Lower leg skin (tissue), 4 donors: ENCODE data around the gene FAM210A. TPM values are rescaled to one million over a fixed set of nuclear protein-coding genes. Genes with fewer than 3 reads are reported as not detected.

ENCODE experiments used
- DNase-seq, 2 donors: peaks; one replicate each; pipeline ENCODE4 v3.0.0-alpha.2; 2019; ENCODE audit warnings: low spot score in 2 of 2
- H3K4me3 ChIP-seq: fragments of 200-600 bp; sonication (generic); 2 replicates; pipeline ENCODE4 v1.5.1; 2017; ENCODE audit warnings: mild to moderate bottlenecking, low read depth; ENCODE audit not compliant: poor library complexity, severe bottlenecking
- CTCF ChIP-seq, 3 donors: fragments of 450-650 bp; IDR thresholded peaks; one replicate each; pipeline ENCODE4 v1.5.1; 2016; ENCODE audit warnings: antibody characterized with exemption in 3 of 3, mild to moderate bottlenecking in 3 of 3, moderate library complexity in 2 of 3
- POLR2A ChIP-seq, 2 donors: fragments of 450-650 bp; IDR thresholded peaks; one replicate each; pipeline ENCODE4 v1.6.1; 2016 to 2017; ENCODE audit warnings: antibody characterized with exemption in 2 of 2, mild to moderate bottlenecking in 1 of 2, moderate library complexity in 1 of 2
- WGBS, 2 donors: methylation state at CpG; one replicate each; pipeline ENCODE4 v1.1.5; 2018; 5-methylcytosine and 5-hydroxymethylcytosine counted together
- intact Hi-C: fragments of 100-400 bp; cut with DNase I; formaldehyde crosslinking; loops from one replicate; pipeline ENCODE4 v1.15.0; 2023; ENCODE audit warnings: low total_unique reads
- total RNA-seq, 4 donors: library from RNA; depleted of rRNA; stranded (reverse); fragments of >200 nt; gene quantifications; one replicate each; pipeline ENCODE4 v1.1.0, GENCODE V29; 2016

FAM210A gene
- total RNA-seq, 4 donors from 2014 or later: 4.9 to 9.7 (median 6.3) TPM

- intact Hi-C loops: loop anchor here (5.0 kb wide), 1 partner anchor 416 kb away; the partner anchor contains the start of gene LDLRAD4
- WGBS, 2 donors: 91 to 100% methylated on average over 1 to 5 of the region's 5 CpGs
Observed at GRCh38 chr18:13633700-13634099, 92.7 kb downstream of the FAM210A start.

GRCh38 chr18:13630716-13631268 lies 95.6 kb downstream of the FAM210A start:
- peak in 1 of 2 donors; percentile 56 for DNase-seq
- no peak for TF ChIP-seq CTCF (IDR thresholded peaks at IDR 0.05)
- TF ChIP-seq POLR2A (IDR thresholded peaks at IDR 0.05): no peak
- intact Hi-C loops: loop anchor here (5.0 kb wide), 1 partner anchor 413 kb away; the partner anchor contains the start of gene LDLRAD4
- 79 to 80% methylated on average over 7 of the region's 7 CpGs for WGBS, 2 donors
- H3K4me3 ChIP-seq: no peak overlapping the region

More at GRCh38 chr18:13633700-13634099, 92.7 kb downstream of the FAM210A start:
- TF ChIP-seq POLR2A (IDR thresholded peaks at IDR 0.05) (no peak), CTCF (IDR thresholded peaks at IDR 0.05) (no peak)
- no peak for DNase-seq
- no peak overlapping the region for H3K4me3 ChIP-seq

DNA sequence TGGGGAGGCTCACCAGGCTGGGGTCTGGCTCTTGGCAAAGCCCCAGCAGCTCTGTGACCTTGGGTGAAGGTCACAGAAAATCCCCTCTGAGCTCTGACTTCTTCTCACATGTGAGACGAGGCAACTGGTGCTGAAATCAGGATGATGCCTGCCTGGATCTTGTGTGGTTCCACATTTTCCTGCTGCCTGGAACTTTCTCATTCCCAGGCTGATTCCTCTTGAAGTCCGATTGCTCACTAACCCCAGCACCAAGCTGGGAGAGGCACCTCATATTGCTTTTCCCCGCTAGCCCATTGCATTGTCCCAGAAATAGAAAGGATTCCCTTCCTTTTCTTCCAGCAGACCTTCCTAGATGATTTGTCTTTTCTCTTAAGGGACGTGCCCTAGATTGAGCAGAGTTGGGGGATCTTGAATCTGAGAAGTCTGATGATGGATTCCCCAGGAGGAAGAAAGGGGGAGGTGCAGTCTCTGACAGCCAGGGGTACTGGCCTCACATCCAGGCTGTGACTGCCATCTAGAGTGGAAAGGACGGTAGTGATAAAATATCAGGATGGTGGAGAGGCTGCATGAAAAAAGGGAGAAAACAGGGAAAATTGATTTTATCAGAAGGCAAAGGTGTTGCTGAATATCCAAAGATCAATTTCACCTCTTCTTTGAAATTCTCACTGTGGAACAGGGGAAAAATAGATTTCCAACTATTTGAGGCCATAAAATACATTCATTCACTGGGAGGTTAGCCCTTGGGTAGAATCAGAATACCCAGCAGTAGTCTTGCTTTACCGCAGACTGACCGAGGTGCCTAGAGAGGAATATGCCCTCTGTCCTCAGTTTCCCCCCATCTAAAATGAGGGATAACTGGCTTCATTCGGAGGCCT lies 96.3 kb downstream of the FAM210A start:
- WGBS, 2 donors: 47 to 53% methylated on average over 8 of the region's 8 CpGs
- no peak overlapping the region for H3K4me3 ChIP-seq
- intact Hi-C loops: loop anchor here (5.0 kb wide), 1 partner anchor 413 kb away; the partner anchor contains the start of gene LDLRAD4
- peak in 1 of 2 donors; percentile 84 for DNase-seq
- TF ChIP-seq POLR2A (IDR thresholded peaks at IDR 0.05) (no peak), CTCF (IDR thresholded peaks at IDR 0.05) (peak in 1 of 3 donors; percentile 70)

DNA sequence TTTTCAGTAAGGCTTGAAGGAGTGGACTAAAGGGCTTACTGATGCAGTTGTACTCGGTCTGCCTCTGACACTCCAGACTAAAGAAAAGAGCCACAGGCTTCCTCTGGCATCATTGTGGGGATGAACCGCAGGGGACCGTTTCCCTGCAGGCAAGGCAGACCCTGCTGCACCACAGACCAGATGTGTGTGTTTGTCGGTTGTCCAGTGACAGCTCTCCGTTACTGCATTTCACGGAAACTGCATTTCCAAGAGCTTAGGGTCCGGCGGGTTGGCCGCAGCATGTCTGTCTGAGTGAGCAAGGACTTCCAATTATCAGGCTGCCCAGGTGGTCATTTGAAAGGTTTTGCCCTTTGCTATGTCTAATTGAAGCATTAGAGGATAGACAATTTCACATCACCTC lies 98.1 kb downstream of the FAM210A start:
- WGBS, 2 donors: 73 to 87% methylated on average over 9 of the region's 9 CpGs
- DNase-seq: no peak
- intact Hi-C loops: no loop called here
- no peak overlapping the region for H3K4me3 ChIP-seq
- TF ChIP-seq POLR2A (IDR thresholded peaks at IDR 0.05) (no peak), CTCF (IDR thresholded peaks at IDR 0.05) (no peak)

GRCh38 chr18:13627639-13628038 lies 98.7 kb downstream of the FAM210A start:
- H3K4me3 ChIP-seq: no peak overlapping the region
- intact Hi-C loops: no loop called here
- WGBS, 2 donors: 91 to 94% methylated on average over 4 to 8 of the region's 8 CpGs
- TF ChIP-seq POLR2A (IDR thresholded peaks at IDR 0.05) (no peak), CTCF (IDR thresholded peaks at IDR 0.05) (no peak)
- no peak for DNase-seq
